Activated CD4-positive, alpha-beta T cell treated with anti-CD3 and anti-CD28 coated beads, Interleukin-10, Interleukin-2, amounts not matched to agents 100 ng/mL and 50 ng/mL, durations not matched to agents 16 hours and 8 hours (primary cell): Measurements from ENCODE around the gene CACNA1C.

Experiments used
- DNase-seq: peaks from one replicate; pipeline ENCODE4 v3.0.0-alpha.2; 2020

The CACNA1C gene

DNA sequence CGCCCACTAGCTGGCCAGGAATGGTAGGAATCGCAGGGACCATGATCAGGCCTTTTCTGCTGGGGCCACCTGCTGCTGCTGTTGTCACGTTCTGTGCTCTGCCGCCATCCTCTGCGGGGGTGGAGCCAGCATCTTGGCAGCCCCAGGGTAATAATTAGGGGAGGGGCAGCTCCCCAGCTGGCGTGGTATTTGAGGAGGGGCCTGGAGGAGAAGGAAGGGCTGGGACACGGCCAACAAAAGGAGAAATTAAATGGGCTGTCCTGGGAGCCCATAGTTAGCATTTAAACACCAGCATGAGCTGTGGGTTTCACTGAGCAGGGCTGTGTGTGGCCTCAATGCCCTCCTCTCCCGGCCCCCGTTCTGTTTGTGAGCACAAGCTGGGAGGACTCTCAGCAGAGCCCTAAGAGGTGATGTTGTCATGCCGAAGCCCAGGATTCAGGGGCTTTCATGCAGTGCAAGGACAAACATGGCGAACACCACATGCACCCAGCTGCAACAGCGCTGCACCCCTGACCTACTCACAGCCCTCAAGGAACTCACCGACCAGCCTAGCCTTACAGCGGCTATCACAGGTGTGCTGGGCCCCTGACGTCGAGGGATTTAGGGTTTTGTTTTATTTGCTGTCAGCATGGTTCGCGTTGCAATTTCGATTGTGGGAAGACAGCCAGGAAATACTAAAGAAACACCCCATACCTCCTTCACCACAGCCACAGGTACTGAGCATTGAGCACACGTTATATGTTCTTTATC lies 324.3 kb downstream of the CACNA1C start:
- no peak for DNase-seq

DNA sequence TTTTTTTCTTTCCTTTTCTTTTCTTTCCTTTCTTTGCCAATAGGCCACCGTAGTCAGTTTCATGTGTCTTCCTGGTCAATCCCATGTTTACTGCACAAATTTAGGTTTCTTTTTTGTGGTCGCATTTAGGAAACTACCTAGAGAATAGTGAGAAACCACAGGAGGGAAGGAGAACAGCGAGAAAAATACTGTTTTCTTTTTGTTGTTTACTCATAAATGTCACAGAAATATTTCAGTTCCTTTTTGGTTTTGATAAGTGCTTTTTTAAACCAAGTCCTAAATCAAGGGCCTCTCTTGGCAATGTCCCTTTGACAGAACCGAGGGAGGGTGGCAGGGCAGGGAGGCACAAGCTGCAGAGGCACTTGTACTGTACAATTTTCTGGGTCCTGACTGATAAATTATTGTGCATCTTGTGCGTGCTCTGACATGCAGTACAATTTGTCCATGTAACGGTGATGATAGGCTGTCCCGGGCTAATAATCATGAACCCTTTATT lies 326.1 kb downstream of the CACNA1C start:
- DNase-seq, result peak; percentile 47

DNA sequence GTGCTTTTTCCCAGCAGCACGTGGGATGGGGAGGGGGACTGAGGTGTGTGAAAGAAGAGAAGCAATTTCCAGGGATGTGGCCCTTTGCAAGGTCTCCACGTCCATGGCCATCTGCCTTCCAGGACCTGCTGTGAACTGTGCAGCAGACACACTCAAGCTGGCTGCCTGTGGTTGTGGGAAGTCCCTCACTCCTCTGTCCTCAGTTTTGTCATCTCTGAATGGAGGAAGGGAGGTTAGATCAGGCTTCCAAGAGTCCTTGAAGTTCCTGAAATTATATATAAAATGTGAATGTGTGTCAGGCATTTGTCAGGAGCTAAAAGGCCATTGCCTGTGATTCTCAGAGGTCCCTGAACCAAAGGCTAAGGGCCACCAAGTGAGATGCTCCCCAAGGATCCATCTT lies 328.2 kb downstream of the CACNA1C start:
- DNase-seq, result no peak

DNA sequence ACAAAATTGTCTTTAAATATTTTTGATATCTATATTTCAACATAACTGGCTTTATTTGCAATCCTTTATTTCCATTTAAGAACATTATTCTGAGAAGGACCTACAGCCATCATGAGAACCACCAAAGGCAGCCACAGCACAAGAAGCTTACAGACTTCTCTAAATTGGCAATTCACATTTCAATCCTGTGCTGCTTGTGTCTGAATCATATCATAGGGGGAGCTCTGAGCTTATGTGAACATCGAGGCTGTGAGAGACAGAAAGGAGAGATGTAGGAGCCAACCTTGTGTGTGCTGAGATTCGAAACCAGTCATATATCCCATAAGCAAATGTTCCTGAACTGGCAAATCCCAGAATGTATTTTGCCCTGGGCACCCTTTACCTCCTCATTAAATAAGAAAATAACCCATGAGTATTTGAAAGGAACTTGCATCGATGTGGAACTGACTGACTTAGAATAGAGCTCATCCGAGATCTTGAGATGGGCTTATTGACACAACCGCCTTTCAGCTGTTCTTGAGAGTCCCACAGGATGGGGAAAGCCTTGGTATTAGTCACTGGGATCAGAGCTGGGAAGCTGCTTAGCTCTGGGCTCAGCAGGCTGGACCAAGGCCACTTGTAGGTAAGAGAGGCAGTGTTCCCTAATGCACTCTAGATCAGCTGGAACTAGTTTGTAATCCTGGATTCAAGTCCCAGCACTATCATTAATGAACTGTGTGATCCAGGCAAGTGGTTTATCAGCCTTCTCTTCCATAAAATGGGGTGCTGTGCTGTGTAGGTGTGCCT lies 329.8 kb downstream of the CACNA1C start:
- peak; percentile 22 for DNase-seq

GRCh38 chr12:2383325-2384028 lies 330.7 kb downstream of the CACNA1C start:
- no peak for DNase-seq

GRCh38 chr12:2384029-2384386 lies 331.2 kb downstream of the CACNA1C start:
- DNase-seq, result no peak

GRCh38 chr12:2384533-2385351 lies 332.0 kb downstream of the CACNA1C start:
- DNase-seq, result no peak

GRCh38 chr12:2385529-2385928 lies 332.7 kb downstream of the CACNA1C start:
- DNase-seq, result no peak

DNA sequence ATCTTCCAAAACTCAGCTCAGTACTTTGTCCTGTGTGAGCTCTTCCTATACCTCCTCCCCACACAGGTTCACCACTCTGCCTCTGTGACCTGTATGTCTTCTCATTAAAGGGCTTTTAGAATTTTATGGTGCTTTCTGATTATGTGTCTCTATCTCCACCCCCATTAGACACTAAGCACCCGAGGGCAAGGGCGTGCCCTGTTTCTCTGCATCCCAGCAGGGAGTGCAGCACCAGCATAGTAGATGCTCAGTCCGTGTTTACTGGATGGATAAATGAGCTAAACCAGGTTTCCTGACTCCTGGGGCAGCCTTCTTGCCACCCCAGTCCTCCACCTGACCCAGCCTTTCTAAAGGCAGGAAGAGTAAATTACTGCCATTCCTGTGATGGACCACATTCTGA lies 333.8 kb downstream of the CACNA1C start:
- peak; percentile 10 for DNase-seq

DNA sequence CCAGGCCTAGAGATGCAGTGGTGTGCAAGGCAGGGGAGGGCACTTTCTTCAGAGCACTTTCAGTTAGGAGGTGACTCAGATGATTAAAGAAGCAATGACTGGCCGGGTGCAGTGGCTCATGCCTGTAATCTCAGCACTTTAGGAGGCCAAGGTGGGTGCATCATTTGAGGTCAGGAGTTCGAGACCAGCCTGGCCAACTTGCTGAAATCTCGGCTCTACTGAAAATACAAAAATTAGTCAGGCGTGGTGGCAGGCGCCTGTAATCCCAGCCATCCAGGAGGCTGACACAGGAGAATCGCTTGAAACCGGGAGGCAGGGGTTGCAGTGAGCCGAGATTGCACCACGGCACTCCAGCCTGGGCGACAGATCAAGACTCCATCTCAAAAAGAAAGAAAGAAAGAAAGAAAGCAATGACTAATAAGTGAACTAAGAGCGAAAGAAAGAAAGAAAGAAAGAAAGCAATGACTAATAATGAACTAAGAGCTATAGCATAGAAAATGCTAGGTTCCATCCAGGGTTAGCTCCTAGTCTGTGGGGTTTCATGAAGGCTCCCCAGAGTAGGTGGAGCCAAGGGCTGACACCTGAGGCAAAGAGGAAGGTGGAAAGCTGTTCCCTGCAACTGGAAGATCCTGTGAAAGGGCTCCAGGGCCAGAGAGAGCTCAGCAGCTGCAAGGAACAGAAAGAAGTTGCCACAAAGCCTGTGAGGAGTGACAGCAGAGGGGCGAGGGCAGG lies 334.5 kb downstream of the CACNA1C start:
- DNase-seq, result peak; percentile 84

- DNase-seq, result no peak
Measured at GRCh38 chr12:2389079-2389790, 336.4 kb downstream of the CACNA1C start.

- DNase-seq, result no peak
Measured at GRCh38 chr12:2390133-2390532, 337.3 kb downstream of the CACNA1C start.

DNA sequence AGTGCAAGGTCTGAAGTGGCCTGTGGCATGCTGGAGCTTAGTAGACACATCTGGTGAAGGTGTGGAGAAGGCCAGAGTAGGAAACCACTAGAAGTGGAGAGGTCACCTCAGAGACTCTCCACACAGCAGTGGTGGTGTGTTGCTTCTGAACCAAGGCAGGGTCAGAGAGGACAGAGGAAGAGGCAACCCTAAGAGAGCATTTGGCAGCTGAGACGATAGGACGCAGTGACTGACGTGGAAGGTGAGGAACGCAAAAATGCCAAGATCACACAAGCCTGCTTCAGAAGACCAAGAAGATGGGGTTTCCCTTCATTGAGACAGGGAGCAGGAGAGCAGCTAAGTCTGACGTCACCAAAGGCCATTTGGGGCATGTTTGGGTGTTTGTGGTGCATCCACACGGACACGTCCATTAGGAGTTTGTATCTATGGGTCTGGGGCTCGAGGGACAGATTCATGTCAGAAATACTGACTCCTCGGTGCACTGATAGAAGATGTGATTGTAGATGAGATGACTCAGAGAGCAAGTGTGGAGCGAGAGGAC lies 338.1 kb downstream of the CACNA1C start:
- DNase-seq, result no peak

GRCh38 chr12:2391740-2392331 lies 339.0 kb downstream of the CACNA1C start:
- DNase-seq, result no peak

DNA sequence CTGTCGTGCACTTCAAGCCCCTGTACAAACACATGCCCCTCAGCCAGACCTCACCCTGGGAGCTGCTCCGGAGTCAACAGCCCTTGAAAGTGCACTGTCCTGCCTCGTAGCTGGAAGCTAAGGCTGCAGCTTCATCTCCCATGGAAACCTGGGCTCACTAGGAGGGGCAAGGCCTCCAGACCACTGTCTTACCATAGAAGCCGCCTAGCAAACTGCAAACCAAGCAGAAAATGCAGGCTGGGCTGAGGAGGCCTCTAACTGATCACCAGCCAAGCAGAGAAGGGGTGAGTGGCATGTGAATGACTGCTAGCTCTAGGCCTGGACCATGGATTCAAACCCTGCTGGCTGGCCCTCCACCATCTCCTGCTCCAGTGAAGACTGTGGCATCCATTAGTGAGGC lies 340.2 kb downstream of the CACNA1C start:
- DNase-seq, result no peak

DNA sequence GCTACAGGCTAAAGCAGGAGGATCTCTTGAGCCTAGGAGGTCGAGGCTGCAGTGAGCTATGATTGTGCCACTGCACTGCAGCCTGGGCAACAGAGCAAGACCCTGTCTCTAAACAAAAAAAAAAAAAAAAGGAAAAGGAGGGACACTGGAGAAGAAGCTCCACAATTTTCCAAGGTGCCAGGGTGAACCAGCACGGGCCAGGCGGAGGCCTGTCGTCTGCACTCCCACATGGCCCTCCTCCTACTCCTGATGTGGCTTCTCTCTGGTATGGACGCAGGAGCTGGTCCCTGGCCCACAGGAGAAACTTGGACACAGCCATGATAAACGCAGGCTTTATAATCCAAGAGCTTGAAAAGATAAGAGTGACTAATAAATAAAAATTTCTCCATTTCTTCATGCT lies 341.2 kb downstream of the CACNA1C start:
- no peak for DNase-seq

DNA sequence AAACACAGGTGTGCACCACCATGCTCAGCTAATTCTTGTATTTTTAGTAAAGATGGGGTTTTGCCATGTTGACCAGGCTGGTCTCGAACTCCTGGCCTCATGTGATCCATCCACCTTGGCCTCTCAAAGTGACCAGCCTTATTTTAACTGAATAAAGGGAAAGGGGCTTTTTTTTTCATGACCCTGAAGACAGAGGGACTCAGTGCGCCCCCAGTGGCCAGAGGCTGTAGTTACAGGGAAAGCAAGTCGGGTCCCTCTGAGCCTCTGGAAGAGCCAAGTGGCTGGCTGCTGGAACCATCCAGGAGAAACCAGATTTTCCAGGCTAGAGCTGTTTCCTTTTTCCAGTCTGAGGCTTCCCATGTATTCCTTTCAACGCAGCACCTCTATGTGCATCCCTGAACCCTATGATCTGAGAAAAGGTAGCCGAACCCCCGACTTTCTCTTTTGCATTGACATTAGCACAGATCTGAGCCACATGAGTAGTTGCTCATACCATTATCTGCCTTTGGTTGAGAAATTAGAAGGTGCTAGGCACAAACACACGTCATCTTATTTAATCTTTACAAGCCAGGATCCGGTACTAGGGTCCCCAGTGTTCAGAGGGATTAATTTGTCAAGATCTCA lies 342.7 kb downstream of the CACNA1C start:
- peak; percentile 43 for DNase-seq

GRCh38 chr12:2396448-2396871 lies 343.7 kb downstream of the CACNA1C start:
- no peak for DNase-seq

DNA sequence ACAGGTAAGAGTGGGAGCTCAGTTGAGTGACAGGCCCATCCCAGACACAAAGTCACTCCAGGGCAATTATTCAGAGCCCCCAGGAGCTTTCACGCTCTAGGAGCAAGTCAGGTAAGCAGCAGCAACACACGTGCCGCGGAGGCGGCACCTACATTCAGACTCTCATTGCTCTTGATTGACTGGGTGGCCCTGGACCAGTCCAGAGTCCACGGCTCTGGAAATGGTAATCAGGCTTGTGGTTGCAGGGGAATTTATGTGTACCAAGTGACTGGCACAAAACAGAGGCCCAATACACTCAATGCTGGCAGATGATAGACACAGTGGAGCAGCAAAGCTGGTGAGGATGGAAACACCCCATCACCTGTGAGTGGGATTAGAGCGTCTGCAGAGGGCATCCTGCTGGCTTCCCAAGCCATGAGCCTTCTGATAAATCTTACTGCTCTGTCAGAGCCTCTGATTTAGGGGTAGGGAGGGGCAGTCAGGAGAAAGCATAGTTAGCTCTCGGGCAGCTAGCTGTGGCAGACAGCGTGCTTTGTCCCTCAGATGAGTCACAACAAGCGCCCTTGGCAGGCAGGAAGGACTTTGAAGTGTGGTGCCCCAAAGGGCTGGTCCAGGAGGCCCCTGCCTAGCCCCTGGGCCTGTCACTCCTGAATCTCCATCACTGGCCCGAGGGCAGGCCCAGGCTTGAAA lies 344.7 kb downstream of the CACNA1C start:
- DNase-seq, result no peak
